GM12892 (cell line): ENCODE measurements around the gene LAIR1.

Source experiments
- POLR2A ChIP-seq: IDR thresholded peaks from 2 replicates; pipeline ENCODE4 v1.6.1; 2011; ENCODE audit warnings: low read depth, low read length, control low read depth
- TAF1 ChIP-seq: IDR thresholded peaks from 2 replicates; pipeline ENCODE4 v1.6.1; 2011; ENCODE audit warnings: low read depth, mild to moderate bottlenecking, control low read depth, low read length, borderline replicate concordance

GRCh38 chr19:54352546-54352945, 12.2 kb downstream of the LAIR1 start:
- no peak for TF ChIP-seq POLR2A
- TF ChIP-seq TAF1: no peak
